Measurements from ENCODE around the gene FLVCR2.
A peak's percentile ranks its signal among the peaks of the same experiment; 100 is the strongest.

FLVCR2 gene

DNA sequence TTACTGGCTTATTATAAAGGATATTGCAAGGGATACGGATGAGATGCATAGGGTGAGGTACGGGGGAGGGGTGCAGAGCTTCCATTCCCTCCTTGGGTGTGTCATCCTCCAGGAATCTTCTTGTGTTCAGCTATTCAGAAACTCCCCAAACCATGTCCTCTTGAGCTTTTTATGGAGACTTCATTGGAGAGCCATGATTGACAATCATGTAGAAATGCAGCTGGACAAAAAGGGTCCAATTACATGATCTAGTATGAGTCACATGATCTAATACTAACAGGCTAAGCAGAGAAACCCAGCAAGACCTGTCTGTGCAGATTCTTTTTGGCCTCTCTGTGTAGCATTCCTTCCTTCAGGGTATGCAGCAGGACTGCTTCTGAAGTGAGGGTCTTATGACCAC is 23.9 kb upstream of the FLVCR2 start:
- DNase-seq (ENCODE audit: low read depth in 2 of 2): no peak

- DNase-seq (ENCODE audit: low read depth in 2 of 2): no peak
Measured at GRCh38 chr14:75558440-75558839, 20.0 kb upstream of the FLVCR2 start.

DNA sequence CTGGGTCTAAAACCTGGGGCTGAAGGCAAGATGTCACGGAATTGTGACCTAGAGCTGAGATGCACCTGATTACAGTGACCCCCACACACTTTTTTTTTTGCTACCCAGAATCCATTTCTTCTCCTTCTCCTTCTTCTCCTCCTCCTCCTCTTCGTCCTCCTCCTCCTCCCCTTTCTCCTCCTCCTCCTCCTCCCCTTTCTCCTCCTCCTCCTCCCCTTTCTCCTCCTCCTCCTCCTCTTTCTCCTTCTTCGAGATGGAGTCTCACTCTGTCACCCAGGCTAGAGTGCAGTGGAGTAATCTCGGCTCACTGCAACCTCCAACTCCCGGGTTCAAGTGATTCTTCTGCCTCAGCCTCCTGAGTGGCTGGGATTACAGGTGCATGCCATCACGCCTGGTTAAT is 19.4 kb upstream of the FLVCR2 start:
- DNase-seq (ENCODE audit: low read depth in 2 of 2): no peak

GRCh38 chr14:75559451-75560222 is 18.8 kb upstream of the FLVCR2 start:
- peak; percentile 56 to 61 for DNase-seq (ENCODE audit: low read depth in 2 of 2)

DNA sequence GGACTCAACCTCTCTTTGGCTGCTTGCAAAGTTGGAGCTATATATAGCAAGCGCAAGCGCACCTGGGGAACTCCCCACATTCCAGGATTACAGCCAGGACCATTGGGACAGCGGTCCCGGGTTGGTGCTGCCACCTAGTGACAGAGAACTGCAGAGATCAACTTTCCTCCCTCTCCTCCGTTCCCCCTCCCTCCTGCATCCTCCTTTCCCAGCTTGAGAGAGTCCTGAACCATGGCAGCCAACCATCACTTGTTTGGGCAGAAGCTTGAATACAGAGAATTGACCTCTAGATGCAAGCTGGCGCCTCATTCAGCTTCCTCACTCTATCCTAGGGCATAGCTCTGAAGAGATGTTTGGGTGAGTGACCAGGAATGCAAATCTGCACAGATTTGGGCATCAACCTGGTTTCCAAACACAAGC is 17.4 kb upstream of the FLVCR2 start:
- DNase-seq (ENCODE audit: low read depth in 2 of 2): peak; percentile 39 to 50

- peak; percentile 63 to 71 for DNase-seq (ENCODE audit: low read depth in 2 of 2)
Measured at GRCh38 chr14:75562089-75562488, 16.3 kb upstream of the FLVCR2 start.

DNA sequence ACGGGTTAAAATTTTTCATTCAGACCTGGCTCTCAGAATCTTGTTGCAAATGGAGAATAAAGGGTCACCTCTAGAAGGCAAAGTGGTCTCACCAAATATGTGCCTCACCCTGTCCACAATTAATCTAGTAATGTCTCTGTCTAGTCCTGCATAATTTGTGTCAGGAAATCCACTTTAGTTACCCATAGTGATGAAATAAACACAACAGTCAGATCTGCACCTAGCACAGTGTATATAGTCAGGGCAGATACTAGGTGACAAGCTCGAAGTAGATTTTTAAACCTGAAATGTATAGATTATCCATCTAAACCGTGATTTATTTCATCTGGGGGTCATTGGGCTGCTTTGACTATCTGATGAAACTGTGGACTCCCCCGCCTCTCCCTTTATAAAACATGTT is 15.9 kb upstream of the FLVCR2 start:
- no peak for DNase-seq (ENCODE audit: low read depth in 2 of 2)

- no peak for DNase-seq (ENCODE audit: low read depth in 2 of 2)
Measured at GRCh38 chr14:75563931-75564330, 14.5 kb upstream of the FLVCR2 start.

GRCh38 chr14:75565056-75565455 is 13.4 kb upstream of the FLVCR2 start:
- DNase-seq (ENCODE audit: low read depth in 2 of 2): no peak

DNA sequence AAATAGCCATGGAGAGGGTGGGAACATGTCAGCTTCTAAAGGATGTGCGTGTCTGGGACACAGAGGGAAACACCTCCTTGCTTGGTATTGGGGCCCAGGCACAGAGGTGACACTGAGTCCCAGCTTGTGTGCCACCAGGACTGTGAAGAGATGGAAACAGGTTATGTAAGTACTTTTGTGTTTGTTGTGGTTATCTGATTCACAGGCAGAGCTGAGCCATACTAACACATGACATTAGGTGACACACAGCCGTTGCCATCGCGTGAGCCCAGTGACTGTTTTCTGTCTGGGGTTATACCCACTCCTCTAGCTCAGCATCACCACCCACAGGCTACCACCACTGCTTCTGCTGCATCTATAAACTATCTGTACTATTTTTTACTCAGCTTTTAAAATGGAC is 12.1 kb upstream of the FLVCR2 start:
- DNase-seq (ENCODE audit: low read depth in 2 of 2): peak; percentile 66 to 80

DNA sequence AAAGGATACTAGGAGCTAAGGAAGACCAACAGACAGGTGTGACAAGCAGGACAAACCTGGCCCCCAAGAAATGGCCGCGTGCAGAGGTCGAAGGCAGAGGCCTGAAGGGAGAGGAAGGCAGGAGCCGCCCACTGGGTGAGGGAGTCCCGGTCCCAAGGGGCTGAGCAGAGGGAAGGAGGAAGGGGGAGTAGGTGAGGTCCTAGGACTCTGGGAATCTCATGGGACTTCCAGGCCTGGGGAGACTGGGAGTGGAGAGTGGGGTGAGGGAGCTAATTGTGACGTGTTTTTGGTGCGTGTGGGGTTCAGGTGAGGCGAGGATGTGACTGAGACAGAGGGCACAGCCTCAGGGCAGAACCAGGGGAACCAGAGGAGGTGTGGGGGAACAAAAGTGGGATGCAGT is 11.7 kb upstream of the FLVCR2 start:
- no peak for DNase-seq (ENCODE audit: low read depth in 2 of 2)

DNA sequence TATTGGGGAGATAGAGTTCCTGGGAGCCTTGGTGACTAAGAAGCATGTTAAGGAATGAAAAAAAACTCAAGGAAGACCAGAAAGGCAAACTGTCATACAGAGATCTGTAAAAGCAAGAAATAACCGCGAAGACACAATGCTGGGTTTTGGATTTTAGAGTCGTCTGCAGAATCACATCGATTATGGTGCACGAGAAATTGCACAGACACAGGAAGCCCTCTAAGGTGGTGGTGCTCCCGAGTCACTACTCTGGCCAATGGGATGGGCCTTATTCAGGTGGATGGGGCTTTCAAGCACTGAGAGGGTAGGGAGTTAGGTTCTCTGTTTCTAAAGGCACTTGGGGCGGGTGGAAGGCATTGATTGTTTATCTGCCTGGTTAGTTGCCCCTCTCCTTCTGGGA is 10.3 kb upstream of the FLVCR2 start:
- no peak for DNase-seq (ENCODE audit: low read depth in 2 of 2)

DNA sequence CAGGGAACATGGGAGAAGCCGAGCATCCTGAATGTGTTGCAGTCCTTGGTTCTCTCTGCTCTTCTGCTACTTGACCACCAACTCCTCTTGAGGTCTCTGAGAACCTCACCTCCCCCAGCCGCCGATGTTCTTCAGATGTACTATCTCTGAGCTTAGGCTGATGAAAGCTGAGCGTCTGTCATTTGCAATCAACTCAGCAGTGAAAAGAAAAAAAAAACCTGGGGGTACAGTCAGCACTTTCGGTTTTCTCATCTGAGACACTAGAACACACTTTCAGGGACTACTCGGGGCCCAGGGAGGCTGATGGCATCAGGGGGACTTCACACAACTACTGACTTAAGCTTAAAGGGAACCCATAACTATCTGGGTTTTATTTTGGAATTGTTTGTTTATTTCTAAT is 9.6 kb upstream of the FLVCR2 start:
- no peak for DNase-seq (ENCODE audit: low read depth in 2 of 2)

DNA sequence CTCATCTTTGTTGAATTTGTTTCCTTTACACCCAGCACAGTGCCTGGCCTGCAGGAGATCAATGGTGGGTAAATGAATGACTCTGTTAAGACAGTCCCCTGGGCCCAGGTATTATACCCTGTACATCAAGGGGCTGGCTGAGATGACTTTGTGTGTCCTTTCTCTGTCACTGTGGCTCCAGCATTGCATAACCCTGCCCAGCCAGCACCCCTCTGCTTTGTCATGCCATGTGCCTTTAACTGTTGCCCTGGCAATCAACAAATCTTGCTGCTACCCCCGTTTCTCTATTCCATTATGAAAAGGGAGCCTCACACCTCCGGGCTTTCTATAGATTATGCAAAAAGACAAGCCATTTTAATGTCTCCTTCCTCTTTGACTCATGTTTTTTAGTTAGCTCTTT is 7.6 kb upstream of the FLVCR2 start:
- DNase-seq (ENCODE audit: low read depth in 2 of 2): no peak

DNA sequence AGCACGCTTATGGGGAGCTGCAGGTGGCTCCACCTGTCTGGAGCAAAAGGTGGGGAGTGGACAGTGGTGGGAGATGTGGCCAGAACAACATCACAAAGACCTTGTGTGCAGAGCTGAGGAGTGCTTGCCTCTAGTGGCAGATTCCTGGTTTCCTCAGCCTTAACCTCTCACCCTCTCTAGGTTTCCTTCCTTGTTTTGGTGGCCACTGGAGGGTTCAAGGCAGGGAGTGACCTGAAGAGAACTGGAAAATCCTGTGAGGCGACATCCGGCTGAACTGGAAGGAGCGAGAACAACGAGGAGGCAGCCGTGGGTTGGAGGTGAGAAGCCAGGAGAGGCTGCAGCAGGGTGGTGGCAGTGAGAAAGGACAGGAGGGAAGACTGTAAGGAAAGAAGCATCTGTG is 6.3 kb upstream of the FLVCR2 start:
- no peak for DNase-seq (ENCODE audit: low read depth in 2 of 2)

GRCh38 chr14:75577090-75577489 is 1.3 kb upstream of the FLVCR2 start:
- no peak for DNase-seq (ENCODE audit: low read depth in 2 of 2)

DNA sequence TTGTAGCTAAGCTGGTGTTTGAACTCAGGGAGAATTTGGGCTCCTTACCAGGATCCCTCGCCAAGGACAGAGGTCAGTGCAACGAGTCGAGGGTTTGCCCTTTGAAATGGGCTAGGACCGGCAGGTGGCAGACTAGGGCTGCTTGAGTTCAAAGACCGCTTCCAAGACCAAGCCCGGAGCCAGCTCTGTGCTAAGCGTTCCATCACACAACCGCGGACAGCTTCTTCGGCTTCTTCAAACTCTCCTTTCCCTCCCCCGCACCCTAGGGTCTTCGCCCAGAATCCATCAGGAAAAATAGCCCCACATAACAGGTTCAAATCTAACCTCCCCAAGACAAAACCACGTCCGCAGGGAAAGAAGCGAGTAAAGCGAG is 705 bp upstream of the FLVCR2 start:
- DNase-seq (ENCODE audit: low read depth in 2 of 2): peak; percentile 63 to 69

- DNase-seq (ENCODE audit: low read depth in 2 of 2): no peak
Measured at GRCh38 chr14:75578786-75579337, 442 bp downstream of the FLVCR2 start.

- no peak for DNase-seq (ENCODE audit: low read depth in 2 of 2)
Measured at GRCh38 chr14:75579338-75579864, 981 bp downstream of the FLVCR2 start.

DNA sequence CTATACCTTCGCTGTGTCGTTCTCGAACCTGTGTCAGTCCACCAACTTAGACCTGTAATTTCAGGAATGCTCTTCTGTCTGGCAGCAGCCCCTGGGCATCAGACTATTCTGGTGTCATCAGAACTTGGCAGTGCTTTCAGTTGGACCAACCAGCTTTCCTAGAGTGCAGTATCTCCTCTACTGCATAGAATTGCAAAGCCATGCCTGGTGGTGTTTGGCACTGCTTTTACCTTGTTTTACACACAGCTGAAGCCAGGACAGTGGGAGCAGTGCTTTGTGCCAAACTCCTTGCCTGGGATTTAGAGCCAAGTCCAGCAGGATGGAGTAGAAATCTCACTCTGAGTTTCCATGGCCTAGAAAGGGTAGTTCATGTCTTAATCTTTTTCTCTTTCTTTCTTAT is 1.5 kb downstream of the FLVCR2 start:
- no peak for DNase-seq (ENCODE audit: low read depth in 2 of 2)

DNA sequence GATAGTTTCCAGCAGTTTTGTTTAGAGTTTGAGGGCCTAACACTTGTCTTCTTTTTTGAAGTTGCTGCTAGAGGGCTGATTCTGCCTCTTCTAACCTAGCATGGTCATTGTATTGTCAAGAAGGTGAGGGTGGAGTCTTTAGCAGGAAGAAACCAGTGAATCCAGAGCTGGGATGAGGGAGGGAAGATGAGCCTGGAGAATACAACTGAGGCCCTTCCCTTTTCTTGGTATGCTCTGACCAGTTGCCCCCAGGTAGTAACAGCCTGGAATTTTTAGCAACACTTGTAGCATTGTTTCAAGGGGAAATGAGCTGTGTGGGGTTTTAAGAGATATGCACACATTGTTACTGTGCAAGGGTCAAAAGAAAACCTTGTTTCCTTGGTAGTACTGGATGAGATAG is 9.0 kb downstream of the FLVCR2 start:
- DNase-seq (ENCODE audit: low read depth in 2 of 2): no peak

GRCh38 chr14:75589931-75590330 is 11.5 kb downstream of the FLVCR2 start:
- DNase-seq (ENCODE audit: low read depth in 2 of 2): no peak

- no peak for DNase-seq (ENCODE audit: low read depth in 2 of 2)
Measured at GRCh38 chr14:75591331-75591946, 13.0 kb downstream of the FLVCR2 start.
